HG03439 (cell line): ENCODE results near the gene SUPT16H.

Experiments used
- ATAC-seq: cut with Tn5 transposase; IDR thresholded peaks from one replicate; pipeline ENCODE4 v1.9.1; 2021; ENCODE audit warnings: mild to moderate bottlenecking, moderate library complexity; ENCODE audit not compliant: unreplicated experiment

The SUPT16H gene

GRCh38 chr14:21369949-21370679 is 13.7 kb downstream of the SUPT16H start:
- ATAC-seq: no peak

- ATAC-seq: no peak
Observed at GRCh38 chr14:21367582-21368144, 16.2 kb downstream of the SUPT16H start.

- ATAC-seq: no peak
Observed at GRCh38 chr14:21356511-21356910, 27.3 kb downstream of the SUPT16H start.

- ATAC-seq: no peak
Observed at GRCh38 chr14:21352587-21352986, 31.2 kb downstream of the SUPT16H start.

- ATAC-seq: no peak
Observed at GRCh38 chr14:21350539-21350938, 33.3 kb downstream of the SUPT16H start.

- no peak for ATAC-seq
Observed at GRCh38 chr14:21347201-21347600, 36.6 kb downstream of the SUPT16H start.

GRCh38 chr14:21346532-21347135 is 37.2 kb downstream of the SUPT16H start:
- no peak for ATAC-seq

- ATAC-seq: no peak
Observed at GRCh38 chr14:21343035-21343794, 40.6 kb downstream of the SUPT16H start.

GRCh38 chr14:21334202-21334906 is 49.5 kb downstream of the SUPT16H start:
- ATAC-seq: no peak

GRCh38 chr14:21332950-21333349 is 50.9 kb downstream of the SUPT16H start:
- no peak for ATAC-seq

- no peak for ATAC-seq
Observed at GRCh38 chr14:21326972-21327371, 56.8 kb downstream of the SUPT16H start.

- ATAC-seq: no peak
Observed at GRCh38 chr14:21322716-21323115, 61.1 kb downstream of the SUPT16H start.

- no peak for ATAC-seq
Observed at GRCh38 chr14:21320913-21321312, 62.9 kb downstream of the SUPT16H start.

GRCh38 chr14:21317398-21317797 is 66.4 kb downstream of the SUPT16H start:
- no peak for ATAC-seq

GRCh38 chr14:21313512-21313911 is 70.3 kb downstream of the SUPT16H start:
- ATAC-seq: no peak

- ATAC-seq: no peak
Observed at GRCh38 chr14:21311614-21312013, 72.2 kb downstream of the SUPT16H start.

GRCh38 chr14:21309956-21310355 is 73.9 kb downstream of the SUPT16H start:
- ATAC-seq: no peak

- ATAC-seq: no peak
Observed at GRCh38 chr14:21309238-21309636, 74.6 kb downstream of the SUPT16H start.

GRCh38 chr14:21308479-21309237 is 75.2 kb downstream of the SUPT16H start:
- ATAC-seq: peak; percentile 80

GRCh38 chr14:21308132-21308478 is 75.7 kb downstream of the SUPT16H start:
- peak; percentile 20 for ATAC-seq
